HCT116 (cell line): ENCODE results near the gene GDF2. TPM values are rescaled to one million over a fixed set of nuclear protein-coding genes. Genes with fewer than 3 reads are reported as not detected.

Experiments
- ATAC-seq: fragments of 200-7000 bp; cut with Tn5 transposase; 2 replicates; pipeline ENCODE4 v1.9.1; 2020; ENCODE audit warnings: mild to moderate bottlenecking, moderate library complexity
- BruUV-seq: library from RNA; stranded (reverse); fragments of 400-500 nt; replicated peaks from 2 replicates; lab custom pipeline; 2021; lab: Mats Ljungman, UMichigan
- CTCF ChIA-PET: fragments of 300-600 bp; sonication (Branson Sonifier 250); formaldehyde crosslinking; loops from one replicate; lab custom pipeline; 2021; ENCODE audit warnings: antibody characterized with exemption; lab: Charles Lee
- POLR2A ChIA-PET: fragments of 300-600, 350-600 bp; sonication (Branson Sonifier 250); formaldehyde crosslinking; loops from one replicate; lab custom pipeline; 2021; ENCODE audit warnings: antibody characterized with exemption; lab: Charles Lee
- RAD21 ChIA-PET, 2 experiments: fragments of 300-600 bp; sonication (Branson Sonifier 250); formaldehyde crosslinking; loops; one replicate each; lab custom pipeline; 2023; ENCODE audit warnings: low total read pairs in 2 of 2; ENCODE audit not compliant: uncharacterized antibody in 2 of 2, unreplicated experiment in 2 of 2, low non-redundant PET in 1 of 2; lab: Charles Lee
- DNase-seq: peaks from one replicate; pipeline ENCODE4 v3.0.0-alpha.2; 2010; ENCODE audit warnings: low read depth, low spot score
- H2AFZ ChIP-seq: fragments of 200-600 bp; shearing (Covaris generic), sonication (generic); 2 replicates; pipeline ENCODE4 v1.6.1; 2017; ENCODE audit warnings: low read depth, mixed run types, mixed read lengths, antibody characterized with exemption, low read length; ENCODE audit not compliant: poor library complexity, severe bottlenecking
- H3K27ac ChIP-seq: 2 replicates; pipeline ENCODE4 v1.5.1; 2012; ENCODE audit warnings: low read depth, low read length
- H3K27me3 ChIP-seq: fragments of 200-600 bp; sonication (generic); 2 replicates; pipeline ENCODE4 v1.6.1; 2016; ENCODE audit warnings: mixed run types, low read length, mixed read lengths; ENCODE audit not compliant: insufficient read depth
- H3K36me3 ChIP-seq, 2 experiments: fragments of 200-500 bp in 1 of 2; fragments of 200-600 bp in 1 of 2; sonication (Bioruptor generic) in 1 of 2; sonication (generic) in 1 of 2; 2 replicates each; pipeline versions ENCODE4 v1.5.1 to v1.6.1; 2014 to 2016; ENCODE audit warnings: low read length in 2 of 2, inconsistent platforms in 1 of 2, mixed read lengths in 1 of 2, mixed run types in 1 of 2; ENCODE audit not compliant: insufficient read depth in 2 of 2, control insufficient read depth in 1 of 2
- H3K4me1 ChIP-seq, 2 experiments: fragments of 200-600 bp in 1 of 2; sonication (generic) in 1 of 2; 2 replicates each; pipeline versions ENCODE4 v1.5.1 to v1.6.1; 2012 to 2017; ENCODE audit warnings: low read length in 2 of 2, inconsistent platforms in 1 of 2, mild to moderate bottlenecking in 1 of 2, mixed read lengths in 1 of 2, mixed run types in 1 of 2, moderate library complexity in 1 of 2; ENCODE audit not compliant: insufficient read depth in 2 of 2, control insufficient read depth in 1 of 2
- H3K4me2 ChIP-seq: fragments of 200-600 bp; sonication (generic); 2 replicates; pipeline ENCODE4 v1.6.1; 2017; ENCODE audit warnings: mixed run types, low read length, mixed read lengths
- H3K4me3 ChIP-seq, 2 experiments: fragments of 200-600 bp in 1 of 2; sonication (generic) in 1 of 2; replicated peaks in 1 of 2; 2 replicates each; pipeline ENCODE4 v1.5.1; 2011 to 2016; ENCODE audit warnings: low read length in 2 of 2, control low read depth in 1 of 2, low read depth in 1 of 2, mild to moderate bottlenecking in 1 of 2, mixed read lengths in 1 of 2, mixed run types in 1 of 2
- H3K79me2 ChIP-seq: fragments of 200-600 bp; sonication (generic); 2 replicates; pipeline ENCODE4 v1.6.1; 2017; ENCODE audit warnings: mild to moderate bottlenecking, mixed run types, low read length, moderate library complexity, mixed read lengths; ENCODE audit not compliant: insufficient read depth
- H3K9ac ChIP-seq: fragments of 200-600 bp; sonication (generic); 2 replicates; pipeline ENCODE4 v1.6.1; 2016; ENCODE audit warnings: low read length, mixed read lengths
- H3K9me2 ChIP-seq: fragments of 200-600 bp; sonication (generic), shearing (Covaris generic); 2 replicates; pipeline ENCODE4 v1.6.1; 2017; ENCODE audit warnings: mixed run types, mild to moderate bottlenecking, moderate library complexity; ENCODE audit not compliant: insufficient read depth
- H3K9me3 ChIP-seq, 2 experiments: fragments of 200-500 bp in 1 of 2; fragments of 200-600 bp in 1 of 2; sonication (Bioruptor generic) in 1 of 2; sonication (generic) in 1 of 2; 2 replicates each; pipeline ENCODE4 v1.6.1; 2014 to 2017; ENCODE audit warnings: low read length in 2 of 2, mixed read lengths in 2 of 2, inconsistent platforms in 1 of 2, low read depth in 1 of 2, mild to moderate bottlenecking in 1 of 2, mixed run types in 1 of 2, moderate library complexity in 1 of 2; ENCODE audit not compliant: control insufficient read depth in 1 of 2, insufficient read depth in 1 of 2
- H4K20me1 ChIP-seq: fragments of 200-600 bp; sonication (generic), shearing (Covaris generic); 2 replicates; pipeline ENCODE4 v1.6.1; 2017; ENCODE audit warnings: mixed run types, mild to moderate bottlenecking, moderate library complexity; ENCODE audit not compliant: insufficient read depth
- CEBPB ChIP-seq: IDR thresholded peaks from 2 replicates; pipeline ENCODE4 v1.6.1; 2012; ENCODE audit warnings: low read depth
- EGR1 ChIP-seq: IDR thresholded peaks from 2 replicates; pipeline ENCODE4 v1.6.1; 2012; ENCODE audit warnings: low read depth
- ELF1 ChIP-seq: IDR thresholded peaks from 2 replicates; pipeline ENCODE4 v1.6.1; 2012; ENCODE audit warnings: low read depth, borderline replicate concordance
- EZH2phosphoT487 ChIP-seq: fragments of 200-600 bp; IDR thresholded peaks from 2 replicates; pipeline ENCODE4 v1.6.1; 2018; ENCODE audit warnings: antibody characterized with exemption, borderline replicate concordance
- POLR2A ChIP-seq: IDR thresholded peaks from 2 replicates; pipeline ENCODE4 v1.7.0; 2011; ENCODE audit warnings: borderline replicate concordance; ENCODE audit not compliant: insufficient read depth, insufficient read length; ENCODE audit errors: extremely low read depth
- POLR2AphosphoS5 ChIP-seq: IDR thresholded peaks from 2 replicates; pipeline ENCODE4 v1.6.1; 2011; ENCODE audit warnings: mild to moderate bottlenecking, low read depth, low read length, moderate library complexity
- SIN3A ChIP-seq: IDR thresholded peaks from 2 replicates; pipeline ENCODE4 v1.6.1; 2012; ENCODE audit warnings: low read depth
- TCF7L2 ChIP-seq: IDR thresholded peaks from 2 replicates; pipeline ENCODE4 v1.7.0; 2011; ENCODE audit warnings: borderline replicate concordance, inconsistent platforms; ENCODE audit not compliant: insufficient read depth, insufficient read length; ENCODE audit errors: extremely low read depth
- YY1 ChIP-seq: IDR thresholded peaks from 2 replicates; pipeline ENCODE4 v1.6.1; 2011; ENCODE audit warnings: low read length, low read depth, moderate library complexity, mild to moderate bottlenecking; ENCODE audit not compliant: insufficient replicate concordance; ENCODE audit errors: extremely low read depth
- ZFX ChIP-seq: fragments of 450-650 bp; IDR thresholded peaks from 2 replicates; pipeline ENCODE4 v1.6.1; 2017
- ZNF274 ChIP-seq: fragments of 200-500 bp; sonication (Bioruptor generic); IDR thresholded peaks from 2 replicates; pipeline ENCODE4 v1.6.1; 2014; ENCODE audit warnings: mild to moderate bottlenecking, low read depth, low read length, inconsistent platforms
- intact Hi-C: fragments of 100-400 bp; cut with micrococcal nuclease; formaldehyde crosslinking; loops from 2 replicates; pipeline ENCODE4 v1.10.0; 2022
- total RNA-seq: library from RNA; stranded (reverse); gene quantifications from one replicate; pipeline ENCODE4 v1.2.1, GENCODE V29; 2021; ENCODE audit not compliant: unreplicated experiment
- TF ChIP-seq, protein P1 (sequence below): IDR thresholded peaks from 2 replicates; pipeline ENCODE4 v1.6.1; 2012
- TF ChIP-seq, protein P2 (sequence below): IDR thresholded peaks from 2 replicates; pipeline ENCODE4 v1.6.1; 2012; ENCODE audit warnings: low read depth
- TF ChIP-seq, protein P3 (sequence below): IDR thresholded peaks from 2 replicates; pipeline ENCODE4 v1.6.1; 2012

GDF2 gene
- total RNA-seq, 1 experiment from 2014 or later, result not detected

DNA sequence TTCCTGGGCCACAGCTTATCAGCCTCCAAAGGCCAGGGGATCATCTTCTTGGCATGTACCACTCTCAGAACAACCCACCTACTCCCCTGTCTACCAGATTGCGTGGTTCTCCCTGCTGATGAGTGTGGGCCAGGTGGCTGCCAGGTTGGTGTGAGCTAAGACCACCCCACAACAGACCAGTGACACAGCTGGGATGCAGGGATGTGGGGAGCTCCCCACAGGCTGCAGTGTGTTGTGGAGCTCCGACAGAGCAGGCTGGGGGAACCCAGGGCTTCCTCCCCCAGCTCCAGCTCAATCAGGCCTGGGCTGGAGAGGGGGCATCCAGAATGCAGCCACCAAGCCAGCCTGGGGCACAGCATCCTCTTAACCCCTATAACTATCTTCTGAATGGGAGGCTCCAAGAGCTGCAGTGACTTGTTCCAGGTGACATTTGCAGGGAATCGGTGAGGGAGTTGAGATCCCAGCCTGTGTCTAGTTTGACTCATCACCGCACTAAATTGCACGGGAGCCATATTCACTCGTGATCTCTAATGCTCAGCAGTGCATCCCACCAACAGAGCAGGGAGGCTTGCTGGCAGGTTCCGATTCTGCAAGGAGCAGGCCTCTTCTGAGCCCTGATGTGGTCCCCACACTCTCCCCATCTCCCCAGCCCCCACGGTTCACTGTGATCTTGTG is 596 bp upstream of the GDF2 start:
- no peak overlapping the region for H2AFZ ChIP-seq
- no peak for DNase-seq
- no peak overlapping the region for H3K4me3 ChIP-seq
- intact Hi-C loops, result no loop called here
- no peak for TF ChIP-seq EZH2phosphoT487
- TF ChIP-seq, protein P1, sequence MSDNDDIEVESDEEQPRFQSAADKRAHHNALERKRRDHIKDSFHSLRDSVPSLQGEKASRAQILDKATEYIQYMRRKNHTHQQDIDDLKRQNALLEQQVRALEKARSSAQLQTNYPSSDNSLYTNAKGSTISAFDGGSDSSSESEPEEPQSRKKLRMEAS, result no peak
- no peak for TF ChIP-seq ELF1
- TF ChIP-seq POLR2AphosphoS5, result no peak
- no peak for TF ChIP-seq EGR1
- TF ChIP-seq YY1, result no peak
- TF ChIP-seq, protein P2, sequence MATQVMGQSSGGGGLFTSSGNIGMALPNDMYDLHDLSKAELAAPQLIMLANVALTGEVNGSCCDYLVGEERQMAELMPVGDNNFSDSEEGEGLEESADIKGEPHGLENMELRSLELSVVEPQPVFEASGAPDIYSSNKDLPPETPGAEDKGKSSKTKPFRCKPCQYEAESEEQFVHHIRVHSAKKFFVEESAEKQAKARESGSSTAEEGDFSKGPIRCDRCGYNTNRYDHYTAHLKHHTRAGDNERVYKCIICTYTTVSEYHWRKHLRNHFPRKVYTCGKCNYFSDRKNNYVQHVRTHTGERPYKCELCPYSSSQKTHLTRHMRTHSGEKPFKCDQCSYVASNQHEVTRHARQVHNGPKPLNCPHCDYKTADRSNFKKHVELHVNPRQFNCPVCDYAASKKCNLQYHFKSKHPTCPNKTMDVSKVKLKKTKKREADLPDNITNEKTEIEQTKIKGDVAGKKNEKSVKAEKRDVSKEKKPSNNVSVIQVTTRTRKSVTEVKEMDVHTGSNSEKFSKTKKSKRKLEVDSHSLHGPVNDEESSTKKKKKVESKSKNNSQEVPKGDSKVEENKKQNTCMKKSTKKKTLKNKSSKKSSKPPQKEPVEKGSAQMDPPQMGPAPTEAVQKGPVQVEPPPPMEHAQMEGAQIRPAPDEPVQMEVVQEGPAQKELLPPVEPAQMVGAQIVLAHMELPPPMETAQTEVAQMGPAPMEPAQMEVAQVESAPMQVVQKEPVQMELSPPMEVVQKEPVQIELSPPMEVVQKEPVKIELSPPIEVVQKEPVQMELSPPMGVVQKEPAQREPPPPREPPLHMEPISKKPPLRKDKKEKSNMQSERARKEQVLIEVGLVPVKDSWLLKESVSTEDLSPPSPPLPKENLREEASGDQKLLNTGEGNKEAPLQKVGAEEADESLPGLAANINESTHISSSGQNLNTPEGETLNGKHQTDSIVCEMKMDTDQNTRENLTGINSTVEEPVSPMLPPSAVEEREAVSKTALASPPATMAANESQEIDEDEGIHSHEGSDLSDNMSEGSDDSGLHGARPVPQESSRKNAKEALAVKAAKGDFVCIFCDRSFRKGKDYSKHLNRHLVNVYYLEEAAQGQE, result no peak
- TF ChIP-seq ZFX, result no peak
- no peak for TF ChIP-seq SIN3A
- TF ChIP-seq TCF7L2, result no peak
- TF ChIP-seq ZNF274, result no peak
- TF ChIP-seq, protein P3, sequence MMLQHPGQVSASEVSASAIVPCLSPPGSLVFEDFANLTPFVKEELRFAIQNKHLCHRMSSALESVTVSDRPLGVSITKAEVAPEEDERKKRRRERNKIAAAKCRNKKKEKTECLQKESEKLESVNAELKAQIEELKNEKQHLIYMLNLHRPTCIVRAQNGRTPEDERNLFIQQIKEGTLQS, result no peak
- TF ChIP-seq CEBPB, result no peak
- no peak for TF ChIP-seq POLR2A
- H3K36me3 ChIP-seq, result no peaks in the 10 kb centered on the region
- no peaks in the 10 kb centered on the region for H3K79me2 ChIP-seq
- no peaks in the 10 kb centered on the region for H3K9me2 ChIP-seq
- peaks cover 4 to 13% of the 10 kb centered on the region in 2 experiments; a peak in 2 of 4 replicates for H3K4me1 ChIP-seq
- no peaks in the 10 kb centered on the region for H4K20me1 ChIP-seq
- CTCF ChIA-PET, result interaction anchor here (2.1 kb wide), 1 partner anchor 19 kb away, joined by 6 read pairs; no protein-coding TSS in a partner anchor
- H3K4me2 ChIP-seq, result no peak overlapping the region
- POLR2A ChIA-PET, result no interaction called here
- RAD21 ChIA-PET, result no interaction called here
- no peak for ATAC-seq
- H3K9me3 ChIP-seq, result no peaks in the 10 kb centered on the region
- no peak overlapping the region for H3K9ac ChIP-seq
- H3K27ac ChIP-seq, result no peak overlapping the region
- BruUV-seq, result no TSS peak
- H3K27me3 ChIP-seq, result no peaks in the 10 kb centered on the region
